ENCODE results near the gene BEGAIN. TPM values are rescaled to one million over a fixed set of nuclear protein-coding genes. Genes with fewer than 3 reads are reported as not detected.

BEGAIN gene
- total and polyA plus RNA-seq, 2 experiments from 2014 or later: 1.4 to 2.5 TPM

- H3K4me1 ChIP-seq (ENCODE audit: insufficient read depth): no peaks in the 10 kb centered on the region
These were observed 12.6 kb downstream of the BEGAIN start for GRCh38 chr14:100574642-100575031.

GRCh38 chr14:100573757-100574641 is 13.2 kb downstream of the BEGAIN start:
- Histone ChIP-seq H3K9me2 (replicated peaks; ENCODE audit: insufficient read depth) (no peaks in the 10 kb centered on the region), H3K27ac (no peak overlapping the region), H3K79me2 (no peaks in the 10 kb centered on the region), H4K20me1 (ENCODE audit: insufficient read depth, poor library complexity, severe bottlenecking) (no peaks in the 10 kb centered on the region), H3K4me1 (ENCODE audit: insufficient read depth) (peaks cover 1% of the 10 kb centered on the region), H3K9me3 (ENCODE audit: low read depth) (no peaks in the 10 kb centered on the region), H3K27me3 (peaks cover 37% of the 10 kb centered on the region), H3K36me3 (replicated peaks; ENCODE audit: insufficient read depth, low read depth) (no peaks in the 10 kb centered on the region), H3K4me3 (no peak overlapping the region), H3K4me2 (no peak overlapping the region), H2AFZ (no peak overlapping the region)
- WGBS (ENCODE audit: low lambda C conversion rate, missing lambda C conversion rate): 90% methylated on average over 27 of the region's 27 CpGs
- TF ChIP-seq CTCF (IDR thresholded peaks at IDR 0.05; ENCODE audit: poor library complexity) (no peak), EZH2phosphoT487 (IDR thresholded peaks at IDR 0.05; ENCODE audit: low read depth, severe bottlenecking, unreplicated experiment) (no peak), EZH2 (IDR thresholded peaks at IDR 0.05; ENCODE audit: borderline replicate concordance) (no peak)
- no peak for DNase-seq (ENCODE audit: low spot score)

More at GRCh38 chr14:100574642-100575031, 12.6 kb downstream of the BEGAIN start:
- no peak overlapping the region for H2AFZ ChIP-seq
- no peak overlapping the region for H3K4me2 ChIP-seq
- no peak overlapping the region for H3K4me3 ChIP-seq
- no peaks in the 10 kb centered on the region for H3K9me3 ChIP-seq (ENCODE audit: low read depth)
- 86% methylated on average over 7 of the region's 7 CpGs for WGBS (ENCODE audit: low lambda C conversion rate, missing lambda C conversion rate)
- DNase-seq (ENCODE audit: low spot score): no peak
- H3K27me3 ChIP-seq: peaks cover 30% of the 10 kb centered on the region
- no peak overlapping the region for H3K27ac ChIP-seq
- TF ChIP-seq EZH2 (IDR thresholded peaks at IDR 0.05; ENCODE audit: borderline replicate concordance) (no peak), EZH2phosphoT487 (IDR thresholded peaks at IDR 0.05; ENCODE audit: low read depth, severe bottlenecking, unreplicated experiment) (no peak), CTCF (IDR thresholded peaks at IDR 0.05; ENCODE audit: poor library complexity) (no peak)
- no peaks in the 10 kb centered on the region for H4K20me1 ChIP-seq (ENCODE audit: insufficient read depth, poor library complexity, severe bottlenecking)
- no peaks in the 10 kb centered on the region for H3K79me2 ChIP-seq
- H3K36me3 ChIP-seq (replicated peaks; ENCODE audit: insufficient read depth, low read depth): no peaks in the 10 kb centered on the region
- no peaks in the 10 kb centered on the region for H3K9me2 ChIP-seq (replicated peaks; ENCODE audit: insufficient read depth)

- Histone ChIP-seq H3K4me3 (no peak overlapping the region), H3K36me3 (replicated peaks; ENCODE audit: insufficient read depth, low read depth) (no peaks in the 10 kb centered on the region), H3K4me2 (no peak overlapping the region), H3K4me1 (ENCODE audit: insufficient read depth) (peaks cover 5% of the 10 kb centered on the region), H3K27me3 (peaks cover 43% of the 10 kb centered on the region), H3K27ac (no peak overlapping the region), H3K9me3 (ENCODE audit: low read depth) (no peaks in the 10 kb centered on the region), H2AFZ (no peak overlapping the region), H4K20me1 (ENCODE audit: insufficient read depth, poor library complexity, severe bottlenecking) (no peaks in the 10 kb centered on the region), H3K79me2 (no peaks in the 10 kb centered on the region), H3K9me2 (replicated peaks; ENCODE audit: insufficient read depth) (no peaks in the 10 kb centered on the region)
- 35% methylated on average over 8 of the region's 18 CpGs for WGBS (ENCODE audit: low lambda C conversion rate, missing lambda C conversion rate)
- TF ChIP-seq EZH2phosphoT487 (IDR thresholded peaks at IDR 0.05; ENCODE audit: low read depth, severe bottlenecking, unreplicated experiment) (no peak), CTCF (IDR thresholded peaks at IDR 0.05; ENCODE audit: poor library complexity) (no peak), EZH2 (IDR thresholded peaks at IDR 0.05; ENCODE audit: borderline replicate concordance) (no peak)
- DNase-seq (ENCODE audit: low spot score): no peak
These were observed 14.0 kb downstream of the BEGAIN start for GRCh38 chr14:100573002-100573756.

Measured in hepatocyte (in vitro differentiated cells).